Fibroblast of pulmonary artery (primary cell): ENCODE results near the gene PPP2CA.

Experiments
- DNase-seq: peaks from one replicate; pipeline ENCODE4 v3.0.0-alpha.2; 2010; ENCODE audit warnings: low read depth
- H3K4me3 ChIP-seq: replicated peaks from 2 replicates; pipeline ENCODE4 v1.5.1; 2011; ENCODE audit warnings: low read depth, mild to moderate bottlenecking, control low read depth, low read length, moderate library complexity
- TF ChIP-seq, protein P1 (sequence below): IDR thresholded peaks from 2 replicates; pipeline ENCODE4 v1.5.1; 2011; ENCODE audit warnings: mild to moderate bottlenecking, control low read depth, low read length, inconsistent platforms; ENCODE audit errors: missing control alignments

PPP2CA gene

DNA sequence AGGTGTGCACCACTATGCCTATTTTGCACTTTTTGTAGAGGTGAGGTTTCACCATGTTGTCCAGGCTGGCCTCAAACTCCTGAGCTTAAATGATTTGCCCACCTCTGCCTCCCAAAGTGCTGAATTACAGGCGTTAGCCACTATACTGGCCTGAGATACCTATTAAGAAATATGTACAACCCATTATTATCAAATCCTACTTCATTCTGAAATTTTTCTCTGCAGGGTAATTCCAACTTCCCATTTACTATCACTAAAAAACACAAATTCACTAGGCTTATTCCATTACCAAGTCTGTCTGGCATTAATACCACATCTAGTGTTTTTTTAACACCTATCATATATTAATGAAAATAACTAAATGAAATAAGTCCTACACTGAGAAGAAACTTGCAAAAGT, 18.2 kb downstream of the PPP2CA start:
- TF ChIP-seq, protein P1, sequence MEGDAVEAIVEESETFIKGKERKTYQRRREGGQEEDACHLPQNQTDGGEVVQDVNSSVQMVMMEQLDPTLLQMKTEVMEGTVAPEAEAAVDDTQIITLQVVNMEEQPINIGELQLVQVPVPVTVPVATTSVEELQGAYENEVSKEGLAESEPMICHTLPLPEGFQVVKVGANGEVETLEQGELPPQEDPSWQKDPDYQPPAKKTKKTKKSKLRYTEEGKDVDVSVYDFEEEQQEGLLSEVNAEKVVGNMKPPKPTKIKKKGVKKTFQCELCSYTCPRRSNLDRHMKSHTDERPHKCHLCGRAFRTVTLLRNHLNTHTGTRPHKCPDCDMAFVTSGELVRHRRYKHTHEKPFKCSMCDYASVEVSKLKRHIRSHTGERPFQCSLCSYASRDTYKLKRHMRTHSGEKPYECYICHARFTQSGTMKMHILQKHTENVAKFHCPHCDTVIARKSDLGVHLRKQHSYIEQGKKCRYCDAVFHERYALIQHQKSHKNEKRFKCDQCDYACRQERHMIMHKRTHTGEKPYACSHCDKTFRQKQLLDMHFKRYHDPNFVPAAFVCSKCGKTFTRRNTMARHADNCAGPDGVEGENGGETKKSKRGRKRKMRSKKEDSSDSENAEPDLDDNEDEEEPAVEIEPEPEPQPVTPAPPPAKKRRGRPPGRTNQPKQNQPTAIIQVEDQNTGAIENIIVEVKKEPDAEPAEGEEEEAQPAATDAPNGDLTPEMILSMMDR, result no peak
- H3K4me3 ChIP-seq, result no peak overlapping the region
- DNase-seq, result no peak

- TF ChIP-seq, protein P1, result no peak
- H3K4me3 ChIP-seq, result no peak overlapping the region
- no peak for DNase-seq
These were observed 19.2 kb downstream of the PPP2CA start for GRCh38 chr5:134206627-134207160.

- TF ChIP-seq, protein P1, result no peak
- H3K4me3 ChIP-seq, result no peak overlapping the region
- no peak for DNase-seq
These were observed 21.3 kb downstream of the PPP2CA start for GRCh38 chr5:134204575-134204974.

GRCh38 chr5:134203630-134204029, 22.2 kb downstream of the PPP2CA start:
- H3K4me3 ChIP-seq, result no peak overlapping the region
- no peak for DNase-seq
- TF ChIP-seq, protein P1, result no peak

- no peak overlapping the region for H3K4me3 ChIP-seq
- TF ChIP-seq, protein P1, result no peak
- DNase-seq, result no peak
These were observed 30.2 kb downstream of the PPP2CA start for GRCh38 chr5:134195666-134196065.

DNA sequence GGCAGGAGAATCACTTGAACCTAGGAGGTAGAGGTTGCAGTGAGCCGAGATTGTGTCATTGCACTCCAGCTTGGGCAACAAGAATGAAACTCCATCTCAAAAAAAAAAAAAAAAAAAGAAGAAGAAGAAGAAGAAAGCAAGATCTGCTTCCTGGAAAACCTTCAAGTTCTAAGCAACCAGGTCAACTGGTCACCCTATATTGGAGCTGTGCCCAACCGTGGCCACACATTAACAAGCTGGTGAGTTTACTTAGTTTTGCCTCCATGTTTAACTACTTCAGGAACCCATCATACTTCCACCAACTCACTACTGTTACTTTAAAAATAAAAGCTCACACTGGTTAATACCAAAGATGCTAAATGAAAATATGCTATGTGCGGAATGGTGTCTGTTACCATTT, 36.8 kb downstream of the PPP2CA start:
- TF ChIP-seq, protein P1, result no peak
- H3K4me3 ChIP-seq, result no peak overlapping the region
- DNase-seq, result no peak

GRCh38 chr5:134188092-134188491, 37.8 kb downstream of the PPP2CA start:
- no peak for DNase-seq
- H3K4me3 ChIP-seq, result no peak overlapping the region
- TF ChIP-seq, protein P1, result no peak
